GM10248 (cell line): ENCODE results near the gene SMC3.
"Not testable (repeated sequence)": the region's sequence is repeated elsewhere in the genome, so short reads cannot be mapped to it uniquely, and the experiment has no call there.

Experiments
- CTCF ChIA-PET: fragments of 300-600 bp; sonication (Branson Sonifier 250); formaldehyde crosslinking; extraction: SDS; loops from one replicate; lab custom pipeline; 2021; ENCODE audit warnings: antibody characterized with exemption; lab: Yijun Ruan, JAX
- POLR2A ChIA-PET: fragments of 350-650 bp; sonication (Branson Sonifier 250); formaldehyde crosslinking; extraction: SDS; loops from one replicate; lab custom pipeline; 2020; ENCODE audit warnings: antibody characterized with exemption; lab: Yijun Ruan, JAX
- DNase-seq: peaks from one replicate; pipeline ENCODE4 v3.0.0; 2012; ENCODE audit errors: extremely low spot score
- CTCF ChIP-seq: IDR thresholded peaks from 2 replicates; pipeline ENCODE4 v1.5.1; 2012; ENCODE audit warnings: mild to moderate bottlenecking, low read depth; ENCODE audit errors: extremely low read depth, missing control alignments, control extremely low read depth

SMC3 gene

GRCh38 chr10:110600487-110601101 lies 33.1 kb downstream of the SMC3 start:
- ChIA-PET POLR2A (interaction anchor here (0.9 kb wide), 1 partner anchor 20 kb away, joined by 3 read pairs; no protein-coding TSS in a partner anchor), CTCF (interaction anchor here (0.5 to 3.9 kb wide), 18 partner anchors 8 to 491 kb away, joined by 3 to 26 read pairs (median 5); partner anchors contain the start of gene SMNDC1)
- DNase-seq, result no peak
- peak; percentile 52 for TF ChIP-seq CTCF

GRCh38 chr10:110601581-110601980 lies 34.1 kb downstream of the SMC3 start:
- no peak for TF ChIP-seq CTCF
- no peak for DNase-seq
- ChIA-PET CTCF (interaction anchor here (0.7 to 3.9 kb wide), 2 partner anchors 291 to 295 kb away, joined by 3 to 26 read pairs; partner anchors contain the start of gene SMNDC1), POLR2A (no interaction called here)

GRCh38 chr10:110608087-110608486 lies 40.6 kb downstream of the SMC3 start:
- no peak for TF ChIP-seq CTCF
- no peak for DNase-seq
- ChIA-PET CTCF (interaction anchor here (0.9 to 3.0 kb wide), 17 partner anchors 8 to 1533 kb away, joined by 3 to 13 read pairs (median 4); no protein-coding TSS in a partner anchor), POLR2A (interaction anchor here (0.9 kb wide), 1 partner anchor 24 kb away, joined by 3 read pairs; no protein-coding TSS in a partner anchor)

- POLR2A ChIA-PET, result no interaction called here
- DNase-seq, result no peak
- CTCF ChIA-PET, result interaction anchor here (0.6 to 3.0 kb wide), 14 partner anchors 8 to 1527 kb away, joined by 3 to 13 read pairs (median 4); no protein-coding TSS in a partner anchor
- no peak for TF ChIP-seq CTCF
Measured at GRCh38 chr10:110609605-110610004, 42.1 kb downstream of the SMC3 start.

- ChIA-PET CTCF (interaction anchor here (0.8 to 4.8 kb wide), 33 partner anchors 8 to 1527 kb away, joined by 3 to 40 read pairs (median 4); partner anchors contain the start of genes BBIP1 and SMNDC1), POLR2A (no interaction called here)
- peak; percentile 69 for TF ChIP-seq CTCF
- DNase-seq, result peak; percentile 61
Measured at GRCh38 chr10:110610308-110610774, 42.8 kb downstream of the SMC3 start.

- CTCF ChIA-PET, result interaction anchor here (0.8 to 4.8 kb wide), 33 partner anchors 7 to 1527 kb away, joined by 3 to 40 read pairs (median 4); partner anchors contain the start of genes BBIP1 and SMNDC1
- DNase-seq, POLR2A ChIA-PET: not testable (repeated sequence)
Measured at GRCh38 chr10:110610781-110611180, 43.3 kb downstream of the SMC3 start.

- TF ChIP-seq CTCF, result no peak
- DNase-seq, result no peak
- ChIA-PET POLR2A (no interaction called here), CTCF (interaction anchor here (0.8 to 4.8 kb wide), 8 partner anchors 11 to 1525 kb away, joined by 3 to 40 read pairs (median 8); partner anchors contain the start of gene SMNDC1)
Measured at GRCh38 chr10:110612087-110612486, 44.6 kb downstream of the SMC3 start.
